ENCODE results near the gene ASAP3. TPM values are rescaled to one million over a fixed set of nuclear protein-coding genes. Genes with fewer than 3 reads are reported as not detected.

Gene ASAP3
- total RNA-seq, 1 donor from 2014 or later = 65.7 TPM

DNA sequence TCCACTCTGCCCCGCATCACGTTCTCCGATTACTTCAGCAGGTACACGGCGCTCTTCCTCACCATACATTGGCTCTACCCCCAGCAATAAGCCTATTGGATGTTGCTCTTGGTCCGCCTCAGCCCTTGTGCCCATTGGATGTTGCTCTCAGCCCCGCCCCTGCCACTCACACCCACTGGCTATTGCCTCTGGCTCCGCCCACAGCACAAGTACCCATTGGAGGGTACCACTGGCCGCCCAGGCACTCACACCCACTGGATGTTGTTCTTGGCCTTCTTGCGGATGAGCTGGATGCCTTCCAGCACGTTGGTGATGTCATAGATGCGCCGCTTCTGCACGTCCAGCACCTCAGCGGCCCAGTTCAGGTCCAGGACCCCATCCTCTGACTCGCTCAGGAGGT is 37.6 kb upstream of the ASAP3 start:
- TF ChIP-seq, protein P1, sequence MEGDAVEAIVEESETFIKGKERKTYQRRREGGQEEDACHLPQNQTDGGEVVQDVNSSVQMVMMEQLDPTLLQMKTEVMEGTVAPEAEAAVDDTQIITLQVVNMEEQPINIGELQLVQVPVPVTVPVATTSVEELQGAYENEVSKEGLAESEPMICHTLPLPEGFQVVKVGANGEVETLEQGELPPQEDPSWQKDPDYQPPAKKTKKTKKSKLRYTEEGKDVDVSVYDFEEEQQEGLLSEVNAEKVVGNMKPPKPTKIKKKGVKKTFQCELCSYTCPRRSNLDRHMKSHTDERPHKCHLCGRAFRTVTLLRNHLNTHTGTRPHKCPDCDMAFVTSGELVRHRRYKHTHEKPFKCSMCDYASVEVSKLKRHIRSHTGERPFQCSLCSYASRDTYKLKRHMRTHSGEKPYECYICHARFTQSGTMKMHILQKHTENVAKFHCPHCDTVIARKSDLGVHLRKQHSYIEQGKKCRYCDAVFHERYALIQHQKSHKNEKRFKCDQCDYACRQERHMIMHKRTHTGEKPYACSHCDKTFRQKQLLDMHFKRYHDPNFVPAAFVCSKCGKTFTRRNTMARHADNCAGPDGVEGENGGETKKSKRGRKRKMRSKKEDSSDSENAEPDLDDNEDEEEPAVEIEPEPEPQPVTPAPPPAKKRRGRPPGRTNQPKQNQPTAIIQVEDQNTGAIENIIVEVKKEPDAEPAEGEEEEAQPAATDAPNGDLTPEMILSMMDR (conservative IDR thresholded peaks at IDR 0.05) = no peak
- no peaks in the 10 kb centered on the region for H3K9me3 Mint-ChIP-seq
- DNase-seq (ENCODE audit: extremely low spot score, unreplicated experiment) = no peak

DNA sequence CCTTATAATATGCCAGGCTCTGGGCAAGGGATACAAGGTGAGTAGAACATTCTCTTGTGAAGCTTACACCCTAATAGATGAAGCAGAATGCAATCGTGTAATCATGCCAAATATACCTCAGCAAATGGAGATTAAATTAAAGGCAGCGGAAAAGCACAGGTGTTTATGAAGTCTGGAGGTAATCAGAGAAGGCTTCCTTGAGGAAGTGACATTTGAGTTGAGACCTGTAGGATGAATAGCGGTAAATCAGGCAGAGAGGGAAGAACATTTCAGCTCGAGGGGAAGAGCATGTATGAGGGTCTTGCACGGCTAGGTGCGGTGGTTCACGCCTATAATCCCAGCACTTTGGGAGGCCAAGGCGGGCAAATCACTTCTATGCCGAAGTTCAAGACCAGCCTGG is 33.6 kb upstream of the ASAP3 start:
- TF ChIP-seq, protein P1 (conservative IDR thresholded peaks at IDR 0.05) = no peak
- no peaks in the 10 kb centered on the region for H3K9me3 Mint-ChIP-seq
- peaks cover 8% of the 10 kb centered on the region for H3K36me3 Mint-ChIP-seq

More for the DNA sequence above, 37.6 kb upstream of the ASAP3 start:
- H3K4me1 Mint-ChIP-seq (ENCODE audit: unreplicated experiment) = peaks cover 12% of the 10 kb centered on the region
- no peaks in the 10 kb centered on the region for H3K27me3 Mint-ChIP-seq
- no peak overlapping the region for H3K27ac Mint-ChIP-seq
- H3K4me3 Mint-ChIP-seq = no peak overlapping the region
- H3K36me3 Mint-ChIP-seq = peaks cover 8% of the 10 kb centered on the region

DNA sequence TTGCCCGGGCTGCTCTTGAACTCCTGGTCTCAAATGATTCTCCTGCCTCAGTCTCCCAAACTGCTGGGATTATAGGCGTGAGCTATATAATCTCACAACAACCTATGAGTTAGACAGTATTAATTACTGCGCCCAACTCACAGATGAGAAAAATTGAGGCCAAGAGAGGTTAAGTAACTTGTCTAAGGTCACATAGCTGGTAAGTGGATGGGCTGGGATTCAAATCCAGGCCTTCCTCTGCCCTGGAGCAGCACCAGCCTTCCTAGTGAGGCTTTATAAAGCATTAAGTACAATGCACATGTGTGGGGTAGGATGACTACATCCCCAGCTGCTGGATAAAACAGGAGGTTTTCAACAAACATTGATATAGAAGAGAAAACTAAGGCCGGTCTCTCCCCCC is 31.9 kb upstream of the ASAP3 start:
- Mint-ChIP-seq H3K27me3 (no peaks in the 10 kb centered on the region), H3K9me3 (no peaks in the 10 kb centered on the region)

More for the DNA sequence above, 33.6 kb upstream of the ASAP3 start:
- Mint-ChIP-seq H3K27ac (no peak overlapping the region), H3K4me1 (ENCODE audit: unreplicated experiment) (no peaks in the 10 kb centered on the region), H3K27me3 (no peaks in the 10 kb centered on the region), H3K4me3 (no peak overlapping the region)
- DNase-seq (ENCODE audit: extremely low spot score, unreplicated experiment) = no peak

DNA sequence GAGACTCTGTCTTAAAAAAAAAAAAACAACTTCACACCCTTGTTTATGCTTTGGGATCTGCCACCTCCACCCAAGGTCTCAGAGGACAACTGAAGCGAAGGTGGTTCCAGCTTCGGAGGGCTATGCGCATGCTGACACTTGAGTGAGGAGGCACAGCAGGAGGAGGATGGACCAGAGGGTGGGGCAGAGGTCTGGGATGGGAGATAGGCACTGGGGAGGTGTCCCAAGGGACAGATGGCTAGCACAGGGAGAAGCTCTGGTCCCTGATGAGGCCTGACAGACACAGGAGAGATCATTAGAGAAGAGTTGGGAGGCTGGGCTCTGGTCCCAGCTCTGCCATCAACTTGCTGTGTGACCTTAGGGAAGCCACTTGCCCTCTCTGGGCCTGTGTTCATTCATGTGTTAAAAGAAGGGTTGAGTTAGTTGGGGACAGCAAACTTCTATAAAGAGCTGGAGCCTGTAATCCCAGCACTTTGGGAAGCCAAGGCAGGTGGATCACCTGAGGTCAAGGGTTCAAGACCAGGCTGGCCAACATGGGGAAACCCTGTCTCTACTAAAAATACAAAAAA is 30.2 kb upstream of the ASAP3 start:
- H3K9me3 Mint-ChIP-seq = no peaks in the 10 kb centered on the region
- H3K27ac Mint-ChIP-seq = no peak overlapping the region
- H3K4me1 Mint-ChIP-seq (ENCODE audit: unreplicated experiment) = no peaks in the 10 kb centered on the region
- no peak for DNase-seq (ENCODE audit: extremely low spot score, unreplicated experiment)
- H3K27me3 Mint-ChIP-seq = no peaks in the 10 kb centered on the region
- H3K36me3 Mint-ChIP-seq = peaks cover 4% of the 10 kb centered on the region
- H3K4me3 Mint-ChIP-seq = no peak overlapping the region
- TF ChIP-seq, protein P1 (conservative IDR thresholded peaks at IDR 0.05) = no peak

More for the DNA sequence above, 31.9 kb upstream of the ASAP3 start:
- no peak for DNase-seq (ENCODE audit: extremely low spot score, unreplicated experiment)
- H3K36me3 Mint-ChIP-seq = peaks cover 4% of the 10 kb centered on the region
- TF ChIP-seq, protein P1 (conservative IDR thresholded peaks at IDR 0.05) = no peak
- H3K27ac Mint-ChIP-seq = no peak overlapping the region
- H3K4me1 Mint-ChIP-seq (ENCODE audit: unreplicated experiment) = no peaks in the 10 kb centered on the region
- no peak overlapping the region for H3K4me3 Mint-ChIP-seq

DNA sequence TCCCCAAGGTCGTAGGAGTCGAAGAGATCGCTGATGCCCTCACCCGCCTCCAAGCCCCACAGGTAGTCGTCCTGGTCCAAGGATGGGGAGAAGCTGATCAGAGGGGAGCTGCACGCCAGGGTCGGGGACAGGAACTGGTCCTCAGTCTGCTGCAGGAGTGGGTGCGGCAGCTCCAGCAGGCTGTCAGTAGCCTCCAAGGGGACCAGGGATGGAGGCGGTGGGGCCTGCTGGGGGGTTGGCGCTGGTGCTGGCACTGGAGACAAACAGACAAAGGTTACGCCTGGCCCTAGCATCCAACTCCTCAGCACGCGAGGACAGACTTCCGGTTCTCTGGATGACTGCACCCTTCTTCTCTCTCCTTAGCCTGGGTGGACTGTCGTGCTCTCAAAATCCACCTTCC is 25.9 kb upstream of the ASAP3 start:
- H3K9me3 Mint-ChIP-seq = no peaks in the 10 kb centered on the region
- no peaks in the 10 kb centered on the region for H3K27me3 Mint-ChIP-seq
- H3K36me3 Mint-ChIP-seq = no peaks in the 10 kb centered on the region
- no peak overlapping the region for H3K4me3 Mint-ChIP-seq
- no peak for DNase-seq (ENCODE audit: extremely low spot score, unreplicated experiment)
- TF ChIP-seq, protein P1 (conservative IDR thresholded peaks at IDR 0.05) = no peak
- H3K4me1 Mint-ChIP-seq (ENCODE audit: unreplicated experiment) = peaks cover 3% of the 10 kb centered on the region
- H3K27ac Mint-ChIP-seq = no peak overlapping the region
